IPS DF 6.9 (cell line): ENCODE results near the gene GADD45G.

Experiments
- DNase-seq: peaks from one replicate; pipeline ENCODE4 v3.0.0-alpha.2; 2013; ENCODE audit warnings: low read depth, low spot score
- H3K27ac ChIP-seq: one replicate; pipeline ENCODE4 v1.5.1; 2013; ENCODE audit warnings: low read length, control low read depth
- H3K27me3 ChIP-seq: 2 replicates; pipeline ENCODE4 v1.6.1; 2013; ENCODE audit warnings: mild to moderate bottlenecking, low read length; ENCODE audit not compliant: control insufficient read depth, insufficient read depth
- H3K36me3 ChIP-seq: 2 replicates; pipeline ENCODE4 v1.6.1; 2013; ENCODE audit warnings: low read length; ENCODE audit not compliant: control insufficient read depth, insufficient read depth
- H3K4me1 ChIP-seq: 2 replicates; pipeline ENCODE4 v1.6.1; 2013; ENCODE audit warnings: low read length; ENCODE audit not compliant: control insufficient read depth, insufficient read depth
- H3K4me3 ChIP-seq: 2 replicates; pipeline ENCODE4 v1.5.1; 2013; ENCODE audit warnings: mild to moderate bottlenecking, low read length
- H3K9me3 ChIP-seq: 2 replicates; pipeline ENCODE4 v1.6.1; 2013; ENCODE audit warnings: low read length, inconsistent platforms; ENCODE audit not compliant: control insufficient read depth, insufficient read depth
- WGBS: extraction: QIAGEN DNeasy Blood & Tissue Kit; methylation state at CpG from one replicate; pipeline ENCODE4 v1.1.7; 2013; ENCODE audit warnings: mixed read lengths, missing lambda C conversion rate; ENCODE audit not compliant: insufficient read length, insufficient coverage; 5-methylcytosine and 5-hydroxymethylcytosine counted together

GADD45G gene

GRCh38 chr9:89592963-89593726 is 11.7 kb upstream of the GADD45G start:
- peaks cover 3% of the 10 kb centered on the region; the same call in 1 of the 2 replicates for H3K4me1 ChIP-seq
- H3K9me3 ChIP-seq = no peaks in the 10 kb centered on the region
- DNase-seq = no peak
- no peak overlapping the region for H3K27ac ChIP-seq
- no peak overlapping the region for H3K4me3 ChIP-seq
- no peaks in the 10 kb centered on the region for H3K27me3 ChIP-seq
- H3K36me3 ChIP-seq = no peaks in the 10 kb centered on the region
- no CpG with 5 or more reads among the region's 13 CpGs for WGBS

GRCh38 chr9:89593727-89594427 is 10.9 kb upstream of the GADD45G start:
- no peak for DNase-seq
- Histone ChIP-seq H3K27me3 (no peaks in the 10 kb centered on the region), H3K27ac (no peak overlapping the region), H3K9me3 (no peaks in the 10 kb centered on the region), H3K4me1 (peaks cover 3% of the 10 kb centered on the region; the same call in 1 of the 2 replicates), H3K4me3 (no peak overlapping the region), H3K36me3 (no peaks in the 10 kb centered on the region)
- no CpG with 5 or more reads among the region's 14 CpGs for WGBS

GRCh38 chr9:89594811-89595550 is 9.8 kb upstream of the GADD45G start:
- Histone ChIP-seq H3K27ac (no peak overlapping the region), H3K36me3 (no peaks in the 10 kb centered on the region), H3K27me3 (no peaks in the 10 kb centered on the region), H3K4me3 (no peak overlapping the region), H3K4me1 (peaks cover 3% of the 10 kb centered on the region; the same call in 1 of the 2 replicates), H3K9me3 (no peaks in the 10 kb centered on the region)
- WGBS = no CpG with 5 or more reads among the region's 8 CpGs
- DNase-seq = no peak

- no peak for DNase-seq
- Histone ChIP-seq H3K9me3 (no peaks in the 10 kb centered on the region), H3K36me3 (no peaks in the 10 kb centered on the region), H3K4me3 (no peak overlapping the region), H3K27me3 (no peaks in the 10 kb centered on the region), H3K27ac (no peak overlapping the region), H3K4me1 (peaks cover 3% of the 10 kb centered on the region; the same call in 1 of the 2 replicates)
- WGBS = no CpG with 5 or more reads among the region's 3 CpGs
These were observed 9.2 kb upstream of the GADD45G start for GRCh38 chr9:89595646-89596045.

GRCh38 chr9:89596937-89597555 is 7.8 kb upstream of the GADD45G start:
- Histone ChIP-seq H3K4me1 (peaks cover 3% of the 10 kb centered on the region; the same call in 1 of the 2 replicates), H3K27me3 (no peaks in the 10 kb centered on the region), H3K27ac (no peak overlapping the region), H3K36me3 (no peaks in the 10 kb centered on the region), H3K9me3 (no peaks in the 10 kb centered on the region), H3K4me3 (no peak overlapping the region)
- no peak for DNase-seq
- no CpG with 5 or more reads among the region's 13 CpGs for WGBS

GRCh38 chr9:89597711-89598362 is 7.0 kb upstream of the GADD45G start:
- Histone ChIP-seq H3K27me3 (no peaks in the 10 kb centered on the region), H3K9me3 (no peaks in the 10 kb centered on the region), H3K4me1 (peaks cover 3% of the 10 kb centered on the region; the same call in 1 of the 2 replicates), H3K36me3 (no peaks in the 10 kb centered on the region), H3K4me3 (no peak overlapping the region), H3K27ac (no peak overlapping the region)
- WGBS = no CpG with 5 or more reads among the region's 7 CpGs
- DNase-seq = no peak

- no peak overlapping the region for H3K27ac ChIP-seq
- peaks cover 2% of the 10 kb centered on the region; the same call in 1 of the 2 replicates for H3K4me1 ChIP-seq
- DNase-seq = no peak
- no peak overlapping the region for H3K4me3 ChIP-seq
- H3K27me3 ChIP-seq = no peaks in the 10 kb centered on the region
- no peaks in the 10 kb centered on the region for H3K9me3 ChIP-seq
- no CpG with 5 or more reads among the region's 2 CpGs for WGBS
- H3K36me3 ChIP-seq = no peaks in the 10 kb centered on the region
These were observed 6.5 kb upstream of the GADD45G start for GRCh38 chr9:89598363-89598713.

GRCh38 chr9:89598926-89599325 is 5.9 kb upstream of the GADD45G start:
- DNase-seq = no peak
- H3K36me3 ChIP-seq = no peaks in the 10 kb centered on the region
- no CpG with 5 or more reads among the region's 10 CpGs for WGBS
- H3K9me3 ChIP-seq = no peaks in the 10 kb centered on the region
- H3K4me3 ChIP-seq = no peak overlapping the region
- no peak overlapping the region for H3K27ac ChIP-seq
- no peaks in the 10 kb centered on the region for H3K27me3 ChIP-seq
- H3K4me1 ChIP-seq = no peaks in the 10 kb centered on the region

GRCh38 chr9:89600831-89601230 is 4.0 kb upstream of the GADD45G start:
- DNase-seq = no peak
- Histone ChIP-seq H3K4me1 (peaks cover 1% of the 10 kb centered on the region; the same call in 1 of the 2 replicates), H3K4me3 (no peak overlapping the region), H3K36me3 (peaks cover 1% of the 10 kb centered on the region), H3K27ac (no peak overlapping the region), H3K27me3 (no peaks in the 10 kb centered on the region), H3K9me3 (no peaks in the 10 kb centered on the region)
- WGBS = no CpG with 5 or more reads among the region's 6 CpGs
